Choroid plexus epithelial cell (primary cell): Measurements from ENCODE around the gene TIMM50.
"Not testable (repeated sequence)": the region's sequence is repeated elsewhere in the genome, so short reads cannot be mapped to it uniquely, and the experiment has no call there.

ENCODE experiments used
- DNase-seq: peaks from one replicate; pipeline ENCODE4 v3.0.0-alpha.2; 2010; ENCODE audit warnings: low read depth
- H3K4me3 ChIP-seq: 2 replicates; pipeline ENCODE4 v1.5.1; 2011; ENCODE audit warnings: low read depth, mild to moderate bottlenecking, control low read depth, low read length, moderate library complexity
- TF ChIP-seq, protein P1 (sequence below): conservative IDR thresholded peaks from 2 replicates; pipeline ENCODE4 v1.5.1; 2011; ENCODE audit warnings: low read depth, mild to moderate bottlenecking, control low read depth, inconsistent platforms, low read length, moderate library complexity

The TIMM50 gene

GRCh38 chr19:39471756-39472536, 8.7 kb upstream of the TIMM50 start:
- TF ChIP-seq, protein P1, sequence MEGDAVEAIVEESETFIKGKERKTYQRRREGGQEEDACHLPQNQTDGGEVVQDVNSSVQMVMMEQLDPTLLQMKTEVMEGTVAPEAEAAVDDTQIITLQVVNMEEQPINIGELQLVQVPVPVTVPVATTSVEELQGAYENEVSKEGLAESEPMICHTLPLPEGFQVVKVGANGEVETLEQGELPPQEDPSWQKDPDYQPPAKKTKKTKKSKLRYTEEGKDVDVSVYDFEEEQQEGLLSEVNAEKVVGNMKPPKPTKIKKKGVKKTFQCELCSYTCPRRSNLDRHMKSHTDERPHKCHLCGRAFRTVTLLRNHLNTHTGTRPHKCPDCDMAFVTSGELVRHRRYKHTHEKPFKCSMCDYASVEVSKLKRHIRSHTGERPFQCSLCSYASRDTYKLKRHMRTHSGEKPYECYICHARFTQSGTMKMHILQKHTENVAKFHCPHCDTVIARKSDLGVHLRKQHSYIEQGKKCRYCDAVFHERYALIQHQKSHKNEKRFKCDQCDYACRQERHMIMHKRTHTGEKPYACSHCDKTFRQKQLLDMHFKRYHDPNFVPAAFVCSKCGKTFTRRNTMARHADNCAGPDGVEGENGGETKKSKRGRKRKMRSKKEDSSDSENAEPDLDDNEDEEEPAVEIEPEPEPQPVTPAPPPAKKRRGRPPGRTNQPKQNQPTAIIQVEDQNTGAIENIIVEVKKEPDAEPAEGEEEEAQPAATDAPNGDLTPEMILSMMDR: no peak
- no peak overlapping the region for H3K4me3 ChIP-seq
- no peak for DNase-seq

DNA sequence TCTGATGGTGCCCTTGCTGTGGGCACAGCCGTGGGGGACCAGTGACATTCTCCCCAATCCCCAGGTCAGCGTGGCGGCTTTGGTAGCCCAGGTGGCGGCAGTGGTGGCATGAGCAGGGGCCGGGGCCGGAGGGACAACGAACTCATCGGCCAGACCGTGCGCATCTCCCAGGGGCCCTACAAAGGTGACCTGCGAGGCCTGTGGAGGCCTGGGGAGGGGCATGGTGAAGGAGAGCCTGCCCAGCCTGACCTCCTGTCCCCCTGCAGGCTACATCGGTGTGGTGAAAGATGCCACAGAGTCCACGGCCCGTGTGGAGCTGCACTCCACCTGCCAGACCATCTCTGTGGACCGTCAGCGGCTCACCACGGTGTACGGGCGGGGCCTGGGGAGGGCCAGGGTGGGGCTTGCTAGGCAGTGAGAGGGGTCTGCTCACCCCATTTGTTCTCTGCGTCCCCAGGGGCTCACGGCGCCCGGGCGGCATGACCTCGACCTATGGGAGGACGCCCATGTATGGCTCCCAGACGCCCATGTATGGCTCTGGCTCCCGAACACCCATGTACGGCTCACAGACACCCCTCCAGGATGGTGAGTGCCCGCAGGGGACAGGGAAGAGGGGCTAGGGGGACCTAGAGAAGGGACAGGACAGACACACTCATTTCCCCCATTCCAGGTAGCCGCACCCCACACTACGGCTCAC, 7.7 kb upstream of the TIMM50 start:
- no peak overlapping the region for H3K4me3 ChIP-seq
- TF ChIP-seq, protein P1: no peak

DNA sequence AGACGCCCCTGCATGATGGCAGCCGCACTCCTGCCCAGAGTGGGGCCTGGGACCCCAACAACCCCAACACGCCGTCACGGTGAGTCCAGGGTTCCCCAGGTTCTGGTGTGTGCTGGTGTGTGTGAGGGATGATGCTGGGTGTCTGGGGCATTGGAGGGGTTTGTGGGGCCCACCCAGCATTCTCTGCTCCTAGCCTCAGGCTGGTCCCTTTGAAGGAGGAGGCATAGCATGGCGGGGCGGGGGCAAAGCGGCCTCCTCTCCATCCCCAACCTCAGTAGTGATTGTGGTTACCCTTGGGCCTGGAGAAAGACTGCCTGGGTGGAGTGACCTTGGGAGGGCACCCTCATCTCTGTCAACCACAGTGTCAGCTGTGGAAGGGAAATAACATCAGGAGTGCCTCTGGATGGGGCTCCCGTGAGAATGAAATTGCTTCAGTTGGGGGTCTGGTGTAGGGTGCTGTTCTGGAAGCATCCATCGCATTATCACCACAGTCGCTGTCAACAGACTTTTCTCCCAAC, 7.1 kb upstream of the TIMM50 start:
- TF ChIP-seq, protein P1: no peak
- H3K4me3 ChIP-seq: no peak overlapping the region
- no peak for DNase-seq

More for the DNA sequence above, 7.7 kb upstream of the TIMM50 start:
- no peak for DNase-seq

DNA sequence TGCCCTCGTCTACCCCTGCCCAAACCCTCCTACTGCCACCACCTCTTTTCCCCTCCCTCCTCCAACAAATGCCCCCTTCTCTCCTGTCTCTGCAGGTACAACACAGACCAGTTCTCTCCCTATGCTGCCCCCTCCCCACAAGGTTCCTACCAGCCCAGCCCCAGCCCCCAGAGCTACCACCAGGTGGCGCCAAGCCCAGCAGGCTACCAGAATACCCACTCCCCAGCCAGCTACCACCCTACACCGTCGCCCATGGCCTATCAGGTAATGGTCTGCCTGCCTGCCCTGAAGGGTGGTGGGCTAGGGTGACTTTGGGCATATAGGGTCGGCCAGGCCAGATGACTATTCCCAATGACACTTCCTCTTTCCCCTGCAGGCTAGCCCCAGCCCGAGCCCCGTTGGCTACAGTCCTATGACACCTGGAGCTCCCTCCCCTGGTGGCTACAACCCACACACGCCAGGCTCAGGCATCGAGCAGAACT, 6.5 kb upstream of the TIMM50 start:
- TF ChIP-seq, protein P1: peak; percentile 90
- DNase-seq: peak; percentile 47
- no peak overlapping the region for H3K4me3 ChIP-seq

DNA sequence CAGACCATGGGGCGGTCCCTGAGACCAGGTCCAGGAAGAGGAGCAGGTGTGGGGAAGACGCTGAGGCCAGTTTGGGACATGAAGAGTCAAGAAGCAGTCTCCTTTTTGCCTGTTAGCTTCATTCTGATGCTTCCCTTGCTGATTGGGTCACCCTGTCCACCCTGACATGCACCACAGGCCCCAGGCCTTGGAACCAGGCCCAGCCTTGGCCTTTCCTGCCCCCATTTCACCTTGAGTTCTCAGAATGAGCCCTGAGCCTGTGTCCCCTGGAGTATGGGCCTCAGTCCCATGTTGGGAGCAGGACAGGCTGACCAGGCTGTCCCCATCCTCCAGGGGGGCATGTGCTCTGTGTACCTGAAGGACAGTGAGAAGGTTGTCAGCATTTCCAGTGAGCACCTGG, 4.9 kb upstream of the TIMM50 start:
- H3K4me3 ChIP-seq: no peak overlapping the region
- no peak for DNase-seq
- TF ChIP-seq, protein P1: no peak

DNA sequence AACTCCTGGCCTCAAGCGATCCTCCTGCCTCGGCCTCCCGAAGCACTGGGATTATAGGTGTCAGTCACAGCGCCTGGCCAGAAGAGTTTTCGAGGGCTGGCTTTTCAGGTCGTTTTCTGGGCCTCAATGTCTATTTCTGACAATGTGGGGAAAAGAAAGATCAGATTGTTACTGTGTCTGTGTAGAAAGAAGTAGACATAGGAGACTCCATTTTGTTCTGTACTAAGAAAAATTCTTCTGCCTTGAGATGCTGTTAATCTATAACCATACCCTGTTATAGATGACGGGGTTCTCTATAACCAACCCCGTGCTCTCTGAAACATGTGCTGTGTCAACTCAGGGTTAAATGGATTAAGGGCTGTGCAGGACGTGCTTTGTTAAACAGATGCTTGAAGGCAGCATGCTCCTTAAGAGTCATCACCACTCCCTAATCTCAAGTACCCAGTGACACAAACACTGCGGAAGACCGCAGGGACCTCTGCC, 1.3 kb upstream of the TIMM50 start:
- H3K4me3 ChIP-seq, DNase-seq: not testable (repeated sequence)

GRCh38 chr19:39479916-39480315, 722 bp upstream of the TIMM50 start:
- peak overlapping the region; percentile 99 for H3K4me3 ChIP-seq
- DNase-seq: no peak
- TF ChIP-seq, protein P1: no peak
